ENCODE data around the gene COL6A1. TPM values are rescaled to one million over a fixed set of nuclear protein-coding genes. Genes with fewer than 3 reads are reported as not detected.

The COL6A1 gene
- total RNA-seq, 2 experiments from 2014 or later, result 8.0 to 8.5 TPM

GRCh38 chr21:46021978-46022544 lies 40.5 kb downstream of the COL6A1 start:
- intact Hi-C loops (cut with DNase I, micrococcal nuclease), result no loop called here
- peaks cover 0 to 6% of the 10 kb centered on the region in 2 experiments for H3K9me3 ChIP-seq (ENCODE audit: control insufficient read depth in 1 of 2, insufficient read depth in 1 of 2, low read length in 2 of 2)
- Mint-ChIP-seq H3K36me3 (ENCODE audit: low read depth) (no peaks in the 10 kb centered on the region), H3K4me3 (no peak overlapping the region), H3K27me3 (peaks cover 53% of the 10 kb centered on the region), H3K4me1 (ENCODE audit: low read depth) (no peaks in the 10 kb centered on the region), H3K27ac (no peak overlapping the region), H3K9me3 (no peaks in the 10 kb centered on the region)
- H3K27ac ChIP-seq (ENCODE audit: low read depth in 1 of 2, low read length in 2 of 2), result no peak overlapping the region
- ChIA-PET CTCF (no interaction called here), POLR2A (no interaction called here)
- no peaks in the 10 kb centered on the region for H3K4me1 ChIP-seq (ENCODE audit: insufficient read depth, low read length)
- no peak overlapping the region for H3K4me3 ChIP-seq (ENCODE audit: low read length)
- no peak for ATAC-seq (ENCODE audit: poor library complexity)
- H3K27me3 ChIP-seq (ENCODE audit: control insufficient read depth in 1 of 2, insufficient read depth in 2 of 2, low read length in 2 of 2), result peaks cover 23 to 29% of the 10 kb centered on the region in 2 experiments
- TF ChIP-seq CTCF (IDR thresholded peaks at IDR 0.05), result no peak
- no peak for DNase-seq
- H3K36me3 ChIP-seq (ENCODE audit: insufficient read depth, low read length), result no peaks in the 10 kb centered on the region

- Mint-ChIP-seq H3K4me1 (ENCODE audit: low read depth) (no peaks in the 10 kb centered on the region), H3K27ac (no peak overlapping the region), H3K9me3 (no peaks in the 10 kb centered on the region), H3K27me3 (peaks cover 46% of the 10 kb centered on the region), H3K36me3 (ENCODE audit: low read depth) (no peaks in the 10 kb centered on the region), H3K4me3 (no peak overlapping the region)
- no peak for TF ChIP-seq CTCF (IDR thresholded peaks at IDR 0.05)
- no peak overlapping the region for H3K27ac ChIP-seq (ENCODE audit: low read depth in 1 of 2, low read length in 2 of 2)
- no peaks in the 10 kb centered on the region for H3K4me1 ChIP-seq (ENCODE audit: insufficient read depth, low read length)
- intact Hi-C loops (cut with DNase I, micrococcal nuclease), result no loop called here
- ATAC-seq (ENCODE audit: poor library complexity) (no peak), DNase-seq (no peak)
- H3K9me3 ChIP-seq (ENCODE audit: control insufficient read depth in 1 of 2, insufficient read depth in 1 of 2, low read length in 2 of 2), result peaks cover 0 to 6% of the 10 kb centered on the region in 2 experiments
- no peaks in the 10 kb centered on the region for H3K36me3 ChIP-seq (ENCODE audit: insufficient read depth, low read length)
- H3K4me3 ChIP-seq (ENCODE audit: low read length), result no peak overlapping the region
- ChIA-PET CTCF (no interaction called here), POLR2A (no interaction called here)
- peaks cover 20 to 21% of the 10 kb centered on the region in 2 experiments for H3K27me3 ChIP-seq (ENCODE audit: control insufficient read depth in 1 of 2, insufficient read depth in 2 of 2, low read length in 2 of 2)
These were observed 41.3 kb downstream of the COL6A1 start for GRCh38 chr21:46022551-46023525.

- Histone ChIP-seq H3K27me3 (ENCODE audit: control insufficient read depth in 1 of 2, insufficient read depth in 2 of 2, low read length in 2 of 2) (peaks cover 17 to 18% of the 10 kb centered on the region in 2 experiments), H3K27ac (ENCODE audit: low read depth in 1 of 2, low read length in 2 of 2) (no peak overlapping the region), H3K4me3 (ENCODE audit: low read length) (no peak overlapping the region), H3K36me3 (ENCODE audit: insufficient read depth, low read length) (no peaks in the 10 kb centered on the region), H3K4me1 (ENCODE audit: insufficient read depth, low read length) (no peaks in the 10 kb centered on the region), H3K9me3 (ENCODE audit: control insufficient read depth in 1 of 2, insufficient read depth in 1 of 2, low read length in 2 of 2) (peaks cover 0 to 6% of the 10 kb centered on the region in 2 experiments)
- ChIA-PET CTCF (no interaction called here), POLR2A (no interaction called here)
- Mint-ChIP-seq H3K4me1 (ENCODE audit: low read depth) (no peaks in the 10 kb centered on the region), H3K27ac (no peak overlapping the region), H3K27me3 (peaks cover 39% of the 10 kb centered on the region), H3K9me3 (no peaks in the 10 kb centered on the region), H3K4me3 (no peak overlapping the region), H3K36me3 (ENCODE audit: low read depth) (no peaks in the 10 kb centered on the region)
- TF ChIP-seq CTCF (IDR thresholded peaks at IDR 0.05), result no peak
- intact Hi-C loops (cut with DNase I, micrococcal nuclease), result no loop called here
- ATAC-seq (ENCODE audit: poor library complexity), result no peak
- no peak for DNase-seq
These were observed 42.0 kb downstream of the COL6A1 start for GRCh38 chr21:46023555-46023954.

All from CD4-positive, alpha-beta T cell (primary cell).